ENCODE results near the gene TAC4. TPM values are rescaled to one million over a fixed set of nuclear protein-coding genes. Genes with fewer than 3 reads are reported as not detected.
A peak's percentile ranks its signal among the peaks of the same experiment; 100 is the strongest.

Gene TAC4
- total RNA-seq, 4 donors from 2014 or later, result not detected

DNA sequence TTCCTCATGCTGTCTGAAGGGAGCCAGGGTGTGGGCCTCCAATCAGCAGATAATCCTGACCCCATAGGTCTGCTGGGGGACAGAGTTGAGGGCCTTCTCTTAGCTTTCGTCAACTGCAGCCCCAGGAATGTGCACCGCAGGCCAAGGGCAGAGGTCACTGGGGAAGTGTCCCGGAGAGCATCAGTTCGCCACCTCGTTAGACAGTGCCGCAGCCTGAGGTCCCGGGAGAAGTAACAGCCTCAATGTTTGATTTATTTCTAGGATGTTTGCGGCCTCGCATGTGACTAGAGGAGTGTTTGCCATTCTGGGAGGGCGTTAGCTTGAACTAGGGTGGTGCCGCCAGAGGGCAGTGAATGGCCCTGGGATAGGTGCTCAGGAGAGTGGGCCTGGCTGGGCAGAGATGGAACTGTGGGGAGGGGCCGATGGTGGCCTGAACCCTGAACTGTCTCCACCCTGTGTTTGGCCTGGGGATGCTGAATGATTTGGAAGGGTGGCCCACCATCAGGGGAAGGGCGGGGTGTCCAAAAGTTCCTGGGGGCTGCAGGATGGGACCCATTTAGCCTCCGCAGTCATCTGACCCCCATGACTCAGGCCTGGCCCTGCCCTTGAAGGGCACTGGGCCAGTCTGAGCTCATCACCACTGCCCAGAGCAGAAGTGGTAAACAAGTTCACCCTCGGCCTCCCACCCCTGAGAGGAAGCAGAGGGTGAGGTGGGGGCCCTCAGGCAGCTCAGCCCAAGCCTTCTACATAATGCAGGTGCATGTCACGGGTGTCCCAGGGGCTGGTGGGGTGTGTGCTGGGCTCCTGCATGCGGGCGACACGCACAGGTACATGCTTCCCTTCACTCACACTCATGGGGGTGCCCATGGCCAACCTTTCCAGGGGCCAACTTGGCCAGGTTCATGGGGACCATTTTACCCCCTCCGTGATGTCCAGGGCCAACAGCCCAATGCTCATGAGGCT, 12.4 kb upstream of the TAC4 start:
- Histone ChIP-seq H3K4me1 (peaks cover 0 to 8% (median 0%) of the 10 kb centered on the region in 3 donors), H3K9me3 (no peaks in the 10 kb centered on the region), H3K27ac (no peak overlapping the region), H3K36me3 (no peaks in the 10 kb centered on the region), H3K27me3 (peaks cover 24% of the 10 kb centered on the region), H3K4me3 (no peak overlapping the region)
- TF ChIP-seq, protein P1, sequence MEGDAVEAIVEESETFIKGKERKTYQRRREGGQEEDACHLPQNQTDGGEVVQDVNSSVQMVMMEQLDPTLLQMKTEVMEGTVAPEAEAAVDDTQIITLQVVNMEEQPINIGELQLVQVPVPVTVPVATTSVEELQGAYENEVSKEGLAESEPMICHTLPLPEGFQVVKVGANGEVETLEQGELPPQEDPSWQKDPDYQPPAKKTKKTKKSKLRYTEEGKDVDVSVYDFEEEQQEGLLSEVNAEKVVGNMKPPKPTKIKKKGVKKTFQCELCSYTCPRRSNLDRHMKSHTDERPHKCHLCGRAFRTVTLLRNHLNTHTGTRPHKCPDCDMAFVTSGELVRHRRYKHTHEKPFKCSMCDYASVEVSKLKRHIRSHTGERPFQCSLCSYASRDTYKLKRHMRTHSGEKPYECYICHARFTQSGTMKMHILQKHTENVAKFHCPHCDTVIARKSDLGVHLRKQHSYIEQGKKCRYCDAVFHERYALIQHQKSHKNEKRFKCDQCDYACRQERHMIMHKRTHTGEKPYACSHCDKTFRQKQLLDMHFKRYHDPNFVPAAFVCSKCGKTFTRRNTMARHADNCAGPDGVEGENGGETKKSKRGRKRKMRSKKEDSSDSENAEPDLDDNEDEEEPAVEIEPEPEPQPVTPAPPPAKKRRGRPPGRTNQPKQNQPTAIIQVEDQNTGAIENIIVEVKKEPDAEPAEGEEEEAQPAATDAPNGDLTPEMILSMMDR (IDR thresholded peaks at IDR 0.05), result no peak
- TF ChIP-seq EP300 (IDR thresholded peaks at IDR 0.05) (no peak), POLR2A (IDR thresholded peaks at IDR 0.05) (no peak), POLR2AphosphoS5 (IDR thresholded peaks at IDR 0.05) (no peak)
- 68% methylated on average over 7 of the region's 20 CpGs; no CpG with 5 or more reads in 1 of the 2 donors for WGBS, 2 donors (ENCODE audit: low coverage in 1 of 2)
- ATAC-seq, result peak; percentile 24

DNA sequence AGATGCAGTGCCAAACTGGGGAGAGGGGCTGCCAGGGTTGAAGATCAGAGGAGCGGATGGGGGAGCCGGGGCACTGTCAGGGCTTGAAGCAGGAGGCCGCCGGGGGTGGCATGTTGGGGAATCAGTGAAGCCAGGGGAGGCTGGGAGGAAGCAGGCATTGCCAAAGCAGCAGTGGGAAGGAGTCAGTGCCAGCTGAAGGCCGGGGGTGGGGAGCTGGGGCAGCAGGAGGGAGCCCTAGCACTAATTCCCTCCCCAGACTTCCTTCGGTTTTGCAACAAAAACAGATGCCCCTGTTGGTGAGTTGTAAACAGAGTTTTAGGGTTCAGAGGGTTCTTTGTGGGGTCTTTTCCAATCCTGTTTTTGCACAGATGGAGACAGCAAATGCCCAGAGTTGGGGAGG, 10.9 kb upstream of the TAC4 start:
- Histone ChIP-seq H3K9me3 (no peaks in the 10 kb centered on the region), H3K4me1 (peaks cover 0 to 8% (median 0%) of the 10 kb centered on the region in 3 donors), H3K36me3 (no peaks in the 10 kb centered on the region), H3K27me3 (peaks cover 24% of the 10 kb centered on the region), H3K4me3 (no peak overlapping the region), H3K27ac (no peak overlapping the region)
- WGBS, 2 donors (ENCODE audit: low coverage in 1 of 2), result 34 to 77% methylated on average over 4 to 6 of the region's 6 CpGs
- TF ChIP-seq, protein P1 (IDR thresholded peaks at IDR 0.05), result no peak
- no peak for TF ChIP-seq POLR2A (IDR thresholded peaks at IDR 0.05)
- no peak for TF ChIP-seq POLR2AphosphoS5 (IDR thresholded peaks at IDR 0.05)
- no peak for TF ChIP-seq EP300 (IDR thresholded peaks at IDR 0.05)
- no peak for ATAC-seq

DNA sequence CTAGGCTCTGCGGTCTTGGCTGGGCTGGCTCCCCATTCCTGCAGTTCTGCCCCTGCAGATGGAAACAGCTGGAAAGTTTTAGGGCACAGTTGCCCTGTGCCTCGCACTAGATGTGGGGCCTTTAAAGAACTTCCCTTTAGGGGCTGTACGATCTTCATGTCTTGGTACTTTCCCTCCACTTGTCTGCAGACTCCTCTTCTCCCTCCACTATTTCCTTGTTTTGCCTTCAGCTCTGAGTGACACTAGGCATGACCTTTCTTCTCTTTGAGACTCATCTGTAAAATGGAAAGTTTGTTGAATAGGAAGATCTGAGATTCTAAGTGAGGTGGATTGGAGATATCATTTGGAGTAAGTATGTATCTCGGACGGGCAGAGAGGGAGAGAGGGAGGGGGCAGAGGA, 6.3 kb upstream of the TAC4 start:
- Histone ChIP-seq H3K4me1 (peaks cover 0 to 19% (median 8%) of the 10 kb centered on the region in 3 donors), H3K4me3 (no peak overlapping the region), H3K36me3 (no peaks in the 10 kb centered on the region), H3K27ac (no peak overlapping the region), H3K9me3 (no peaks in the 10 kb centered on the region), H3K27me3 (no peaks in the 10 kb centered on the region)
- ATAC-seq, result no peak
- 82 to 85% methylated on average over 3 to 4 of the region's 5 CpGs for WGBS, 2 donors (ENCODE audit: low coverage in 1 of 2)
- TF ChIP-seq EP300 (IDR thresholded peaks at IDR 0.05) (no peak), POLR2AphosphoS5 (IDR thresholded peaks at IDR 0.05) (no peak), POLR2A (IDR thresholded peaks at IDR 0.05) (no peak)
- TF ChIP-seq, protein P1 (IDR thresholded peaks at IDR 0.05), result no peak

DNA sequence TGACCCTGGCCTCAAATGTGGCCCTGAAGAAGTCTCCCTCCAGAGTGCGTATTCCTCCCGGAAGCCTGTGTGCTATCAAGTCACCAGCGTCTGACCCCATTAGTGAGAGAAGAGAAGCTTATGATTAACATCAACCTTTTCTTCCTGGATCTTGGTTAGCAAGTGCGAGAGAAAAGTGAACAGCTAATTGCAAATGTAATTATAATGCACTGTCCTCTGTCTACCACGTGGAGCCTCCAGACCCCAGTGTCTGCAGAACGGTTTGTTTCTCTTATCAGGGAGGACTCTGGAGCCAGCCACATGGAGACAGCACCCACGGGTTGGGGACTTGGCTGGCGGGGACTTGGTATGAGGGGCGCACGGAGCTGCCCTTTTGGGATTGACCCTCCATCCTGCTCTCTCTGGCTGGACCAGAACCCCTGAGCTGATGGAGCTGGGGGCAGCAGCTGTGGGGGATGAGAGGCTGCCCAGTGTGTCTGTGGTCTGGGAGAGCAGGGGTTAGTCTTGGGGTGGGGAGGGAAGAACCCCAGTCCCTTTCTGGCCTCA, 5.7 kb upstream of the TAC4 start:
- H3K4me1 ChIP-seq, result peaks cover 0 to 19% (median 8%) of the 10 kb centered on the region in 3 donors
- no peak overlapping the region for H3K4me3 ChIP-seq
- TF ChIP-seq POLR2A (IDR thresholded peaks at IDR 0.05) (no peak), EP300 (IDR thresholded peaks at IDR 0.05) (no peak), POLR2AphosphoS5 (IDR thresholded peaks at IDR 0.05) (no peak)
- TF ChIP-seq, protein P1 (IDR thresholded peaks at IDR 0.05), result no peak
- no peaks in the 10 kb centered on the region for H3K36me3 ChIP-seq
- no peaks in the 10 kb centered on the region for H3K27me3 ChIP-seq
- no peaks in the 10 kb centered on the region for H3K9me3 ChIP-seq
- WGBS, 2 donors (ENCODE audit: low coverage in 1 of 2), result 64 to 70% methylated on average over 3 to 4 of the region's 10 CpGs
- ATAC-seq, result no peak
- H3K27ac ChIP-seq, result no peak overlapping the region

All from gastroesophageal sphincter (tissue), 4 donors.